Gastrocnemius medialis (tissue), 4 donors: ENCODE measurements around the gene UNC5B. TPM values are rescaled to one million over a fixed set of nuclear protein-coding genes. Genes with fewer than 3 reads are reported as not detected.

Experiments
- ATAC-seq, 2 donors: fragments of 150-250 bp; one replicate each; pipeline ENCODE4 v1.9.1; 2016
- DNase-seq, 2 donors: peaks; one replicate each; pipeline ENCODE4 v3.0.0-alpha.2; 2019
- H3K27ac ChIP-seq, 4 donors: fragments of 200-600 bp; sonication (generic); 1 replicate in 1 of 4; 2 replicates in 3 of 4; pipeline ENCODE4 v1.5.1; 2016 to 2018; ENCODE audit warnings: mild to moderate bottlenecking in 2 of 4, moderate library complexity in 1 of 4
- H3K27me3 ChIP-seq, 3 donors: fragments of 200-600 bp; sonication (generic) in 2 of 3; 1 replicate in 1 of 3; 2 replicates in 2 of 3; pipeline versions ENCODE4 v1.5.1 to v1.6.0; 2016 to 2019; ENCODE audit warnings: mild to moderate bottlenecking in 1 of 3, moderate library complexity in 1 of 3
- H3K36me3 ChIP-seq, 2 donors: fragments of 200-600 bp; sonication (generic) in 1 of 2; one replicate each; pipeline ENCODE4 v1.5.1; 2017 to 2018
- H3K4me1 ChIP-seq, 2 donors: fragments of 200-600 bp; sonication (generic) in 1 of 2; one replicate each; pipeline ENCODE4 v1.5.1; 2016 to 2017; ENCODE audit warnings: mild to moderate bottlenecking in 2 of 2
- H3K4me3 ChIP-seq, 4 donors: fragments of 200-600 bp; sonication (generic) in 3 of 4; 1 replicate in 1 of 4; 2 replicates in 3 of 4; pipeline ENCODE4 v1.5.1; 2016 to 2019; ENCODE audit warnings: mild to moderate bottlenecking in 2 of 4
- H3K9me3 ChIP-seq, 3 donors: fragments of 200-600 bp; sonication (generic) in 2 of 3; 1 replicate in 1 of 3; 2 replicates in 2 of 3; pipeline ENCODE4 v1.5.1; 2016 to 2019
- CTCF ChIP-seq, 5 experiments: fragments of 450-650 bp in 3 of 5; fragments of 200-600 bp in 2 of 5; sonication (generic) in 2 of 5; IDR thresholded peaks in 4 of 5; conservative IDR thresholded peaks in 1 of 5; 1 replicate in 4 of 5; 2 replicates in 1 of 5; pipeline ENCODE4 v1.5.1; 2016 to 2019; ENCODE audit warnings: antibody characterized with exemption in 5 of 5, mild to moderate bottlenecking in 3 of 5, moderate library complexity in 3 of 5
- POLR2A ChIP-seq, 2 donors: fragments of 450-650 bp; IDR thresholded peaks; one replicate each; pipeline ENCODE4 v1.6.1; 2017; ENCODE audit warnings: antibody characterized with exemption in 2 of 2, mild to moderate bottlenecking in 2 of 2, moderate library complexity in 2 of 2
- in situ Hi-C, 4 donors: fragments of 200-750 bp; cut with MboI; loops; one replicate each; pipeline versions ENCODE4 v1.15.0 to v1.8.0; 2017; ENCODE audit warnings: low sequenced_read_pairs in 4 of 4
- intact Hi-C: fragments of 100-400 bp; cut with DNase I; formaldehyde crosslinking; loops from one replicate; pipeline ENCODE4 v1.15.1; 2023; ENCODE audit warnings: low total_unique reads
- total RNA-seq, 4 donors: library from RNA; depleted of rRNA; stranded (reverse); fragments of >200 nt; gene quantifications; one replicate each; pipeline versions ENCODE4 v1.1.0 to v1.2.3, GENCODE V29; 2016

Gene UNC5B
- total RNA-seq, 4 donors from 2014 or later, result 0.65 to 1.2 (median 0.90) TPM

- intact Hi-C loops (loop anchor here (1.0 to 5.0 kb wide), 2 partner anchors 20 to 35 kb away; partner anchors contain the start of gene UNC5B), in situ Hi-C loops (no loop called here)
- peaks cover 39 to 52% of the 10 kb centered on the region in 2 donors for H3K4me1 ChIP-seq
- H3K27me3 ChIP-seq, result no peaks in the 10 kb centered on the region
- H3K9me3 ChIP-seq, result no peaks in the 10 kb centered on the region
- no peak for TF ChIP-seq CTCF (IDR thresholded peaks at IDR 0.05 in 4 of 5, conservative IDR thresholded peaks at IDR 0.05 in 1 of 5)
- TF ChIP-seq POLR2A (IDR thresholded peaks at IDR 0.05), result no peak
- H3K27ac ChIP-seq, result peak overlapping the region; percentile 68 to 80 (median 72)
- H3K36me3 ChIP-seq, result no peaks in the 10 kb centered on the region
- H3K4me3 ChIP-seq, result peak overlapping the region in 2 of 4 donors; percentile 11
- DNase-seq (peak; percentile 90 to 97), ATAC-seq (peak; percentile 91 to 95)
These were observed 20.0 kb downstream of the UNC5B start for GRCh38 chr10:71232089-71232998.

GRCh38 chr10:71233482-71233892 is 21.1 kb downstream of the UNC5B start:
- Histone ChIP-seq H3K4me3 (no peak overlapping the region), H3K9me3 (no peaks in the 10 kb centered on the region), H3K27me3 (no peaks in the 10 kb centered on the region), H3K27ac (no peak overlapping the region), H3K4me1 (peaks cover 45 to 52% of the 10 kb centered on the region in 2 donors), H3K36me3 (no peaks in the 10 kb centered on the region)
- DNase-seq, result no peak
- in situ Hi-C loops, result no loop called here
- no peak for ATAC-seq
- intact Hi-C loops, result loop anchor here (5.0 kb wide), 1 partner anchor 34 kb away; no protein-coding TSS in a partner anchor
- TF ChIP-seq POLR2A (IDR thresholded peaks at IDR 0.05) (no peak), CTCF (IDR thresholded peaks at IDR 0.05 in 4 of 5, conservative IDR thresholded peaks at IDR 0.05 in 1 of 5) (no peak)

GRCh38 chr10:71234004-71234894 is 21.9 kb downstream of the UNC5B start:
- DNase-seq, result no peak
- no peak overlapping the region for H3K27ac ChIP-seq
- no peaks in the 10 kb centered on the region for H3K36me3 ChIP-seq
- in situ Hi-C loops (no loop called here), intact Hi-C loops (loop anchor here (5.0 kb wide), 1 partner anchor 33 kb away; no protein-coding TSS in a partner anchor)
- no peaks in the 10 kb centered on the region for H3K27me3 ChIP-seq
- peaks cover 45 to 52% of the 10 kb centered on the region in 2 donors for H3K4me1 ChIP-seq
- no peak for ATAC-seq
- H3K4me3 ChIP-seq, result no peak overlapping the region
- no peaks in the 10 kb centered on the region for H3K9me3 ChIP-seq
- no peak for TF ChIP-seq POLR2A (IDR thresholded peaks at IDR 0.05)
- no peak for TF ChIP-seq CTCF (IDR thresholded peaks at IDR 0.05 in 4 of 5, conservative IDR thresholded peaks at IDR 0.05 in 1 of 5)

GRCh38 chr10:71234970-71235685 is 22.8 kb downstream of the UNC5B start:
- TF ChIP-seq CTCF (IDR thresholded peaks at IDR 0.05 in 4 of 5, conservative IDR thresholded peaks at IDR 0.05 in 1 of 5), result no peak
- TF ChIP-seq POLR2A (IDR thresholded peaks at IDR 0.05), result no peak
- H3K4me3 ChIP-seq, result no peak overlapping the region
- H3K27ac ChIP-seq, result no peak overlapping the region
- peak in 1 of 2 donors; percentile 33 for DNase-seq
- no peak for ATAC-seq
- H3K27me3 ChIP-seq, result no peaks in the 10 kb centered on the region
- in situ Hi-C loops, result no loop called here
- H3K9me3 ChIP-seq, result no peaks in the 10 kb centered on the region
- H3K4me1 ChIP-seq, result peaks cover 45 to 52% of the 10 kb centered on the region in 2 donors
- no peaks in the 10 kb centered on the region for H3K36me3 ChIP-seq
- intact Hi-C loops, result loop anchor here (5.0 kb wide), 1 partner anchor 32 kb away; no protein-coding TSS in a partner anchor
